H1 (cell line): ENCODE data around the gene HECTD1. TPM values are rescaled to one million over a fixed set of nuclear protein-coding genes. Genes with fewer than 3 reads are reported as not detected.

ENCODE experiments used
- CTCF ChIA-PET: fragments of 300-600 bp; sonication (Branson Sonifier 250); formaldehyde crosslinking; loops from one replicate; lab custom pipeline; 2021; ENCODE audit not compliant: partially characterized antibody; lab: Charles Lee
- POLR2A ChIA-PET: fragments of 300-600 bp; sonication (Branson Sonifier 250); formaldehyde crosslinking; loops from one replicate; lab custom pipeline; 2021; ENCODE audit warnings: inconsistent platforms; ENCODE audit not compliant: partially characterized antibody; lab: Charles Lee
- DNase-seq, 2 experiments: peaks; one replicate each; pipeline versions ENCODE4 v3.0.0 to v3.0.0-alpha.2; 2010 to 2022; ENCODE audit warnings: low spot score in 2 of 2, low read depth in 1 of 2, mixed read lengths in 1 of 2
- FAIRE-seq: peaks from 2 replicates; lab custom pipeline; 2011; peaks lifted over from hg19 to GRCh38; lab: Jason Lieb, UNC
- H2AFZ ChIP-seq: 2 replicates; pipeline ENCODE4 v1.8.1; 2012; ENCODE audit warnings: low read length, inconsistent platforms
- H2AK5ac ChIP-seq: 2 replicates; pipeline ENCODE4 v1.6.1; 2013; ENCODE audit warnings: low read depth, low read length
- H2BK120ac ChIP-seq: replicated peaks from 2 replicates; pipeline ENCODE3; 2013; ENCODE audit warnings: low read depth, low read length, inconsistent platforms
- H2BK12ac ChIP-seq: 2 replicates; pipeline ENCODE4 v1.6.1; 2013; ENCODE audit warnings: low read depth, low read length
- H2BK15ac ChIP-seq: 2 replicates; pipeline ENCODE4 v1.6.1; 2013; ENCODE audit warnings: low read length
- H2BK20ac ChIP-seq: 2 replicates; pipeline ENCODE4 v1.6.1; 2013; ENCODE audit warnings: low read length
- H2BK5ac ChIP-seq: 2 replicates; pipeline ENCODE4 v1.6.1; 2013; ENCODE audit warnings: low read depth, low read length
- H3K14ac ChIP-seq: 2 replicates; pipeline ENCODE4 v1.6.1; 2013; ENCODE audit warnings: inconsistent platforms; ENCODE audit not compliant: insufficient read length
- H3K18ac ChIP-seq: 2 replicates; pipeline ENCODE4 v1.6.1; 2013; ENCODE audit warnings: low read length; ENCODE audit errors: extremely low read depth
- H3K23ac ChIP-seq: 2 replicates; pipeline ENCODE4 v1.6.1; 2013; ENCODE audit warnings: inconsistent platforms; ENCODE audit not compliant: insufficient read length
- H3K23me2 ChIP-seq: 2 replicates; pipeline ENCODE4 v1.6.1; 2013; ENCODE audit warnings: low read depth, low read length
- H3K27ac ChIP-seq: 2 replicates; pipeline ENCODE4 v1.6.1; 2011; ENCODE audit warnings: low read depth, low read length, inconsistent platforms
- H3K27me3 ChIP-seq, 4 experiments: replicated peaks in 1 of 4; 1 replicate in 1 of 4; 2 replicates in 3 of 4; pipeline versions ENCODE4 v1.6.1 to v1.8.1; 2011 to 2013; ENCODE audit warnings: low read length in 3 of 4, mild to moderate bottlenecking in 3 of 4, inconsistent platforms in 2 of 4, mixed read lengths in 2 of 4, moderate library complexity in 1 of 4; ENCODE audit not compliant: control insufficient read depth in 3 of 4, insufficient read depth in 3 of 4; ENCODE audit errors: extremely low read depth in 1 of 4
- H3K36me3 ChIP-seq, 4 experiments: 2 replicates each; pipeline versions ENCODE4 v1.6.1 to v1.8.1; 2011 to 2013; ENCODE audit warnings: mild to moderate bottlenecking in 4 of 4, low read length in 3 of 4, moderate library complexity in 2 of 4, control low read depth in 1 of 4, inconsistent platforms in 1 of 4; ENCODE audit not compliant: insufficient read depth in 4 of 4, control insufficient read depth in 2 of 4
- H3K4ac ChIP-seq: replicated peaks from 2 replicates; pipeline ENCODE3; 2013; ENCODE audit warnings: low read length, low read depth, mixed read lengths, inconsistent platforms; ENCODE audit not compliant: insufficient read length
- H3K4me1 ChIP-seq, 4 experiments: replicated peaks in 1 of 4; 1 replicate in 1 of 4; 2 replicates in 3 of 4; pipeline versions ENCODE4 v1.6.1 to v1.8.1; 2011 to 2013; ENCODE audit warnings: low read length in 3 of 4, inconsistent platforms in 2 of 4, mixed read lengths in 1 of 4; ENCODE audit not compliant: insufficient read depth in 4 of 4, control insufficient read depth in 3 of 4
- H3K4me2 ChIP-seq, 2 experiments: 2 replicates each; pipeline versions ENCODE4 v1.6.1 to v1.8.1; 2011 to 2013; ENCODE audit warnings: low read depth in 2 of 2, low read length in 2 of 2, control low read depth in 1 of 2, inconsistent platforms in 1 of 2, mild to moderate bottlenecking in 1 of 2; ENCODE audit not compliant: insufficient read depth in 1 of 2
- H3K4me3 ChIP-seq, 4 experiments: fragments of 200-600, 300-600 bp in 1 of 4; sonication (generic), shearing (Covaris generic), sonication (Bioruptor Twin) in 1 of 4; 2 replicates each; pipeline versions ENCODE4 v1.5.1 to v1.8.1; 2011 to 2016; ENCODE audit warnings: low read length in 4 of 4, low read depth in 3 of 4, control low read depth in 2 of 4, inconsistent platforms in 2 of 4, mild to moderate bottlenecking in 2 of 4, mixed read lengths in 1 of 4, moderate library complexity in 1 of 4; ENCODE audit not compliant: insufficient read depth in 2 of 4; ENCODE audit errors: extremely low read depth in 1 of 4
- H3K56ac ChIP-seq: replicated peaks from 2 replicates; pipeline ENCODE3; 2013; ENCODE audit warnings: low read depth, mild to moderate bottlenecking, mixed read lengths, low read length, inconsistent platforms; ENCODE audit not compliant: insufficient read length
- H3K79me1 ChIP-seq: 2 replicates; pipeline ENCODE4 v1.6.1; 2013; ENCODE audit warnings: low read depth, low read length, control low read depth
- H3K79me2 ChIP-seq, 2 experiments: 2 replicates each; pipeline versions ENCODE4 v1.6.1 to v1.8.1; 2012 to 2013; ENCODE audit warnings: low read length in 2 of 2, mild to moderate bottlenecking in 2 of 2, inconsistent platforms in 1 of 2; ENCODE audit not compliant: insufficient read depth in 2 of 2, control insufficient read depth in 1 of 2
- H3K9ac ChIP-seq, 4 experiments: replicated peaks in 1 of 4; 1 replicate in 1 of 4; 2 replicates in 3 of 4; pipeline versions ENCODE4 v1.6.1 to v1.8.1; 2011 to 2013; ENCODE audit warnings: low read depth in 3 of 4, low read length in 3 of 4, control low read depth in 2 of 4, mild to moderate bottlenecking in 2 of 4, moderate library complexity in 2 of 4, inconsistent platforms in 1 of 4; ENCODE audit errors: extremely low read depth in 1 of 4
- H3K9me3 ChIP-seq, 2 experiments: 2 replicates each; pipeline versions ENCODE4 v1.6.1 to v1.8.1; 2012 to 2013; ENCODE audit warnings: mild to moderate bottlenecking in 2 of 2, moderate library complexity in 2 of 2, control low read depth in 1 of 2, inconsistent platforms in 1 of 2, low read depth in 1 of 2, low read length in 1 of 2, mixed read lengths in 1 of 2; ENCODE audit not compliant: insufficient read depth in 2 of 2
- H4K20me1 ChIP-seq, 2 experiments: replicated peaks in 1 of 2; 2 replicates each; pipeline versions ENCODE3 to v1.8.1; 2011 to 2013; ENCODE audit warnings: inconsistent platforms in 2 of 2, low read length in 2 of 2, mild to moderate bottlenecking in 1 of 2; ENCODE audit not compliant: insufficient read depth in 2 of 2, control insufficient read depth in 1 of 2
- H4K5ac ChIP-seq: 2 replicates; pipeline ENCODE4 v1.6.1; 2013; ENCODE audit warnings: low read length, low read depth, mixed read lengths, inconsistent platforms; ENCODE audit not compliant: insufficient read length
- H4K8ac ChIP-seq: 2 replicates; pipeline ENCODE4 v1.8.0; 2013; ENCODE audit warnings: mild to moderate bottlenecking, moderate library complexity, low read length, inconsistent platforms; ENCODE audit not compliant: insufficient read depth; ENCODE audit errors: extremely low read depth
- H4K91ac ChIP-seq: replicated peaks from 2 replicates; pipeline ENCODE3; 2013; ENCODE audit warnings: low read length, mixed read lengths, inconsistent platforms; ENCODE audit not compliant: insufficient read length
- CREB1 ChIP-seq: IDR thresholded peaks from 2 replicates; pipeline ENCODE4 v1.6.1; 2012; ENCODE audit warnings: inconsistent platforms
- CTCF ChIP-seq, 3 experiments: IDR thresholded peaks; 1 replicate in 2 of 3; 2 replicates in 1 of 3; pipeline versions ENCODE4 v1.5.1 to v1.6.1; 2011; ENCODE audit warnings: low read length in 3 of 3, mild to moderate bottlenecking in 3 of 3, inconsistent platforms in 2 of 3, low read depth in 1 of 3, moderate library complexity in 1 of 3; ENCODE audit not compliant: insufficient read depth in 1 of 3; ENCODE audit errors: control extremely low read depth in 1 of 3
- MAFK ChIP-seq: IDR thresholded peaks from 2 replicates; pipeline ENCODE4 v1.6.1; 2012; ENCODE audit warnings: low read depth, mild to moderate bottlenecking, improper control_type of control experiment, low read length
- TBP ChIP-seq: IDR thresholded peaks from 2 replicates; pipeline ENCODE4 v1.6.1; 2011; ENCODE audit warnings: low read depth, low read length, improper control_type of control experiment
- YY1 ChIP-seq: IDR thresholded peaks from 2 replicates; pipeline ENCODE4 v1.6.1; 2011; ENCODE audit warnings: low read depth, mild to moderate bottlenecking, low read length
- WGBS, 2 experiments: shearing (Covaris generic) in 1 of 2; methylation state at CpG; one replicate each; pipeline versions ENCODE4 v1.1.6 to v1.1.7; 2013 to 2015; ENCODE audit warnings: low lambda C conversion rate in 2 of 2, mixed read lengths in 2 of 2, inconsistent platforms in 1 of 2, low coverage in 1 of 2, missing lambda C conversion rate in 1 of 2; ENCODE audit not compliant: insufficient replicate concordance in 2 of 2, insufficient coverage in 1 of 2, insufficient read length in 1 of 2; ENCODE audit errors: extremely low coverage in 1 of 2, missing lambda C conversion rate in 1 of 2; 5-methylcytosine and 5-hydroxymethylcytosine counted together
- polyA plus RNA-seq, 7 experiments: library from polyadenylated mRNA; depleted of rRNA in 3 of 7; stranded (reverse) in 5 of 7; unstranded in 2 of 7; fragments of >200 nt in 5 of 7; fragments of 200-250 nt in 2 of 7; gene quantifications; 1 replicate in 5 of 7; 2 replicates in 1 of 7; 4 replicates in 1 of 7; pipeline versions ENCODE4 v1.2.1 to v1.2.3, GENCODE V29; 2011 to 2013; ENCODE audit warnings: missing spikeins in 2 of 7, mixed read lengths in 2 of 7
- total RNA-seq: library from RNA; stranded (reverse); fragmentation: NEBNext Ultra II Directional; extraction: Animal tissue kit (Norgen Biotek cat#: 25700); gene quantifications from 2 replicates; pipeline ENCODE4 v1.2.1, GENCODE V29; 2021

The HECTD1 gene
- total and polyA plus RNA-seq, 2 of the 8 experiments (the other 6 are each of a cell fraction or from before 2014, with no cell fraction given): 44.7 to 105 TPM

GRCh38 chr14:31190717-31191263 lies 16.8 kb downstream of the HECTD1 start:
- H2BK5ac ChIP-seq: no peak overlapping the region
- H2BK120ac ChIP-seq: no peak overlapping the region
- H3K4me1 ChIP-seq: peaks cover 0 to 4% (median 0%) of the 10 kb centered on the region in 4 experiments; a peak in 1 of 7 replicates
- DNase-seq (no peak), FAIRE-seq (no peak)
- no peaks in the 10 kb centered on the region for H3K9me3 ChIP-seq
- H3K23ac ChIP-seq: no peak overlapping the region
- peaks cover 3% of the 10 kb centered on the region; the same call in 1 of the 2 replicates for H3K23me2 ChIP-seq
- no peak overlapping the region for H2AFZ ChIP-seq
- no peak overlapping the region for H3K27ac ChIP-seq
- peaks cover 0 to 59% of the 10 kb centered on the region in 2 experiments; a peak in 2 of 4 replicates for H3K79me2 ChIP-seq
- ChIA-PET CTCF (interaction anchor here (1.3 kb wide), 1 partner anchor 18 kb away, joined by 3 read pairs; no protein-coding TSS in a partner anchor), POLR2A (interaction anchor here (1.4 kb wide), 1 partner anchor 17 kb away, joined by 4 read pairs; the partner anchor contains the start of gene HECTD1)
- peaks cover 3 to 6% of the 10 kb centered on the region in 2 experiments for H4K20me1 ChIP-seq
- H3K14ac ChIP-seq: no peak overlapping the region
- no peaks in the 10 kb centered on the region for H3K27me3 ChIP-seq
- no peak overlapping the region for H4K91ac ChIP-seq
- H2BK20ac ChIP-seq: no peak overlapping the region
- H3K79me1 ChIP-seq: peaks cover 2% of the 10 kb centered on the region; the same call in 1 of the 2 replicates
- no peak overlapping the region for H4K5ac ChIP-seq
- no peak overlapping the region for H3K9ac ChIP-seq
- no peak overlapping the region for H2BK15ac ChIP-seq
- H3K4ac ChIP-seq: no peak overlapping the region
- no peak overlapping the region for H3K4me3 ChIP-seq
- H2AK5ac ChIP-seq: no peak overlapping the region
- H2BK12ac ChIP-seq: no peak overlapping the region
- H4K8ac ChIP-seq: no peak overlapping the region
- peaks cover 0 to 7% (median 0%) of the 10 kb centered on the region in 4 experiments; a peak in 2 of 8 replicates for H3K36me3 ChIP-seq
- TF ChIP-seq TBP: no peak
- no peak for TF ChIP-seq CTCF (IDR thresholded peaks at IDR 0.05; ENCODE audit: control extremely low read depth in 1 of 3, insufficient read depth in 1 of 3, low read depth in 1 of 3, low read length in 3 of 3)
- no peak for TF ChIP-seq YY1
- no peak for TF ChIP-seq CREB1
- no peak for TF ChIP-seq MAFK
- H3K56ac ChIP-seq: no peak overlapping the region
- WGBS, 2 experiments: 93% methylated on average over 8 of the region's 8 CpGs; no CpG with 5 or more reads in 1 of the 2 experiments
- H3K18ac ChIP-seq: no peak overlapping the region
- H3K4me2 ChIP-seq: no peak overlapping the region
